Measurements from ENCODE around the gene LRCH2. TPM values are rescaled to one million over a fixed set of nuclear protein-coding genes. Genes with fewer than 3 reads are reported as not detected.

The LRCH2 gene
- total RNA-seq, 2 donors from 2014 or later, result 5.4 to 9.9 TPM

- DNase-seq (ENCODE audit: low spot score), result no peak
- TF ChIP-seq CTCF (IDR thresholded peaks at IDR 0.05), result no peak
- no peaks in the 10 kb centered on the region for H3K36me3 ChIP-seq
- H3K4me3 ChIP-seq, result no peak overlapping the region
- ATAC-seq (ENCODE audit: insufficient number of reproducible peaks, low FRiP score, low read depth), result no peak
- no peaks in the 10 kb centered on the region for H3K9me3 ChIP-seq
- H3K27me3 ChIP-seq (replicated peaks; ENCODE audit: insufficient read depth), result no peaks in the 10 kb centered on the region
- no peaks in the 10 kb centered on the region for H3K4me1 ChIP-seq (ENCODE audit: control insufficient read depth in 1 of 2, low read depth in 2 of 2)
- H3K27ac ChIP-seq, result no peak overlapping the region
These were observed 56.0 kb downstream of the LRCH2 start for GRCh38 chrX:115177932-115178331.

GRCh38 chrX:115174548-115174947 is 59.3 kb downstream of the LRCH2 start:
- TF ChIP-seq CTCF (IDR thresholded peaks at IDR 0.05), result no peak
- no peak overlapping the region for H3K27ac ChIP-seq
- DNase-seq (ENCODE audit: low spot score) (no peak), ATAC-seq (ENCODE audit: insufficient number of reproducible peaks, low FRiP score, low read depth) (no peak)
- no peaks in the 10 kb centered on the region for H3K27me3 ChIP-seq (replicated peaks; ENCODE audit: insufficient read depth)
- no peak overlapping the region for H3K4me3 ChIP-seq
- no peaks in the 10 kb centered on the region for H3K36me3 ChIP-seq
- no peaks in the 10 kb centered on the region for H3K4me1 ChIP-seq (ENCODE audit: control insufficient read depth in 1 of 2, low read depth in 2 of 2)
- H3K9me3 ChIP-seq, result no peaks in the 10 kb centered on the region

GRCh38 chrX:115173181-115173580 is 60.7 kb downstream of the LRCH2 start:
- Histone ChIP-seq H3K27me3 (replicated peaks; ENCODE audit: insufficient read depth) (no peaks in the 10 kb centered on the region), H3K9me3 (no peaks in the 10 kb centered on the region), H3K4me1 (ENCODE audit: control insufficient read depth in 1 of 2, low read depth in 2 of 2) (no peaks in the 10 kb centered on the region), H3K36me3 (no peaks in the 10 kb centered on the region), H3K27ac (no peak overlapping the region), H3K4me3 (no peak overlapping the region)
- ATAC-seq (ENCODE audit: insufficient number of reproducible peaks, low FRiP score, low read depth), result no peak
- no peak for DNase-seq (ENCODE audit: low spot score)
- no peak for TF ChIP-seq CTCF (IDR thresholded peaks at IDR 0.05)

GRCh38 chrX:115147220-115147619 is 86.7 kb downstream of the LRCH2 start:
- no peaks in the 10 kb centered on the region for H3K27me3 ChIP-seq (replicated peaks; ENCODE audit: insufficient read depth)
- ATAC-seq (ENCODE audit: insufficient number of reproducible peaks, low FRiP score, low read depth) (no peak), DNase-seq (ENCODE audit: low spot score) (no peak)
- TF ChIP-seq CTCF (IDR thresholded peaks at IDR 0.05), result peak; percentile 42
- H3K4me3 ChIP-seq, result no peak overlapping the region
- H3K36me3 ChIP-seq, result no peaks in the 10 kb centered on the region
- no peak overlapping the region for H3K27ac ChIP-seq
- H3K4me1 ChIP-seq (ENCODE audit: control insufficient read depth in 1 of 2, low read depth in 2 of 2), result no peaks in the 10 kb centered on the region
- H3K9me3 ChIP-seq, result no peaks in the 10 kb centered on the region

GRCh38 chrX:115142057-115142456 is 91.8 kb downstream of the LRCH2 start:
- Histone ChIP-seq H3K4me3 (no peak overlapping the region), H3K4me1 (ENCODE audit: control insufficient read depth in 1 of 2, low read depth in 2 of 2) (no peaks in the 10 kb centered on the region), H3K36me3 (no peaks in the 10 kb centered on the region), H3K27ac (no peak overlapping the region), H3K9me3 (no peaks in the 10 kb centered on the region), H3K27me3 (replicated peaks; ENCODE audit: insufficient read depth) (no peaks in the 10 kb centered on the region)
- TF ChIP-seq CTCF (IDR thresholded peaks at IDR 0.05), result no peak
- DNase-seq (ENCODE audit: low spot score) (no peak), ATAC-seq (ENCODE audit: insufficient number of reproducible peaks, low FRiP score, low read depth) (no peak)

All from thoracic aorta (tissue), 2 donors.